SIG-M5 (cell line): ENCODE measurements around the gene GRK6.

Experiments used
- DNase-seq: peaks from one replicate; lab custom pipeline; 2025; lab: John Stamatoyannopoulos, UW

Gene GRK6

GRCh38 chr5:177426566-177427210, at the start of gene GRK6:
GRK6 (plus strand) TSS chr5:177426676; CDS start chr5:177426846, 170 bp downstream.
- DNase-seq = no peak

GRCh38 chr5:177377851-177378776, 48.4 kb upstream of the GRK6 start:
- DNase-seq = no peak

GRCh38 chr5:177378884-177379883, 47.3 kb upstream of the GRK6 start:
- no peak for DNase-seq

- DNase-seq = no peak
Measured at GRCh38 chr5:177380805-177381126, 45.7 kb upstream of the GRK6 start.

- DNase-seq = no peak
Measured at GRCh38 chr5:177382423-177383029, 44.0 kb upstream of the GRK6 start.

- no peak for DNase-seq
Measured at GRCh38 chr5:177383181-177383580, 43.3 kb upstream of the GRK6 start.

GRCh38 chr5:177384134-177384533, 42.3 kb upstream of the GRK6 start, which contains the start of gene SLC34A1:
SLC34A1 (plus strand) TSS chr5:177384434; CDS start chr5:177385742, 1,308 bp downstream.
- DNase-seq = no peak

- no peak for DNase-seq
Measured at GRCh38 chr5:177385720-177386119, 40.8 kb upstream of the GRK6 start.

- no peak for DNase-seq
Measured at GRCh38 chr5:177386542-177386941, 39.9 kb upstream of the GRK6 start.

- no peak for DNase-seq
Measured at GRCh38 chr5:177387405-177387804, 39.1 kb upstream of the GRK6 start.

GRCh38 chr5:177388521-177389052, 37.9 kb upstream of the GRK6 start:
- no peak for DNase-seq

- no peak for DNase-seq
Measured at GRCh38 chr5:177389241-177390169, 37.0 kb upstream of the GRK6 start.

- DNase-seq = no peak
Measured at GRCh38 chr5:177390363-177391300, 35.8 kb upstream of the GRK6 start.

GRCh38 chr5:177392765-177393164, 33.7 kb upstream of the GRK6 start:
- no peak for DNase-seq

GRCh38 chr5:177393206-177393765, 33.2 kb upstream of the GRK6 start:
- DNase-seq = no peak

GRCh38 chr5:177393990-177394389, 32.5 kb upstream of the GRK6 start:
- no peak for DNase-seq

- no peak for DNase-seq
Measured at GRCh38 chr5:177396078-177396477, 30.4 kb upstream of the GRK6 start.

- DNase-seq = no peak
Measured at GRCh38 chr5:177396807-177397206, 29.7 kb upstream of the GRK6 start.
